HG02970 (cell line): ENCODE results near the gene DMRTC2.

Experiments
- ATAC-seq: cut with Tn5 transposase; IDR thresholded peaks from one replicate; pipeline ENCODE4 v1.9.1; 2021; ENCODE audit warnings: mild to moderate bottlenecking, moderate library complexity, moderate number of reproducible peaks; ENCODE audit not compliant: unreplicated experiment, low FRiP score

The DMRTC2 gene

DNA sequence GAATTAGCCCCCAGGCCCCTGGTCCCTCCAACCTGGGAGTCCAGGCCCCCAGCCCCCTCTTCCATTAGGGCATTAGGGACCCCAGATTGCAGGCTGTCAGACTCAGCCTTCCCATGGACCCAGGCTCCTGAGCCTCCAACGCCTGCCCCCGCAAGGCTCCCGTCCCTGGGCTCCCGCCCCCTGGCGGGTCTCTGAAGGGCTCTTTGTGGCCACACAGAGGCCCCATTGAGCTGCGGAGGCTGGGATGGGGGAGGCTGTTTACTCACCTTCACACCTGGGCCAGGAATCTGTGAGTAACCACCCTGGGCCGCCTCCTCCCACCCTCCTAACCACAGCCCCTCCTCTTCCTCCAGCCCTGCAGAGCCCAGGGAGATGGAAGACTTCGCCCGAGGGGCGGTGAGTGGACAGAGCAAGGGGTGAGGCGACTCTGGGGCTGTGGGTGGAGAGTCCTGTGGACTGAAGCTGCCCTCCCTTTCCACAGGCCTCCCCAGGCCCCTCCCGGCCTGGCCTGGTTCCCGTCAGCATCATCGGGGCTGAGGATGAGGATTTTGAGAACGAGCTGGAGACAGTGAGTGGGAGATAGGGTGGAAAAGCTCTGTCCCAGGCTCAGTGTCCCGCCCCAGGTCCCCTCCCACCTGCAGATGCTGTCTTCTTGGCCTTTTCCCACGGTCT, 43.0 kb downstream of the DMRTC2 start:
- ATAC-seq = no peak

DNA sequence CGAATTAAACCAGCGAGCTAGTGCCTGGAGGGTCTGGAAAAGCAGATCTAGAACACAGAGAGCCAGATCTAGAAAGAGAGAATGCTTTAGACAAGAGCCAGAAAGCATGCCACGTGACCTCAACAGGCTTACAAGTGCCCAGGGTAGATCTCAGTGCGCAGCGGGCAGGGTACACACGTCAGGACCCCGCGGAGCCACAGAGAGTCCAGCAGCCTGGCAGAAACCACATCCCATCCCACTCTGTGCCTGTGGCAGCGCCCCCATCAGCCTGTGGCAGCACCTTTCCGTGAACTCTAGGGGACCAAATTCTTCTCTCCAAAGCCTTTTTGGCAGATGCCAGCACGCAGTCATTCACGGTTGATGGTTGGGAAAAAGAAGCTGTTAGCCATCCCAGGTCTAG, 44.1 kb downstream of the DMRTC2 start:
- no peak for ATAC-seq

DNA sequence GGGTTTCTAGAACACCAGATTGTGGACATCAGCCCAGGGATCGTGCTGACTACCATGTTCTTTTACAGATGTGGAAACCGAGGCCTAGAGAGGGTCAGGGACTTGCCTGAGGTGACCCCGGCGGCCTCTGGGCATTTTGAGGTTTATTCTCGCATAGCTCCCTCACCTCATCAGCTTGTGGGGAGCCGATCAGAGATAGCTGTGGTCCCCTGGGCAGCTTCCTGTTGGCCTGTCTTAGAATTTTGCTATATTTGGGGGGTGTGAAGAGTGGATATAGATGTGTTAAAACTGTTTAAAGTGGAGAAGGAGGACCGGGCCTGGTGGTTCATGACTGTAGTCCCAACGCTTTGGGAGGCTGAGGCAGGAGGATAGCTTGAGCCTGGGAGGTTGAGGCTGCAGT, 45.1 kb downstream of the DMRTC2 start:
- ATAC-seq = no peak

DNA sequence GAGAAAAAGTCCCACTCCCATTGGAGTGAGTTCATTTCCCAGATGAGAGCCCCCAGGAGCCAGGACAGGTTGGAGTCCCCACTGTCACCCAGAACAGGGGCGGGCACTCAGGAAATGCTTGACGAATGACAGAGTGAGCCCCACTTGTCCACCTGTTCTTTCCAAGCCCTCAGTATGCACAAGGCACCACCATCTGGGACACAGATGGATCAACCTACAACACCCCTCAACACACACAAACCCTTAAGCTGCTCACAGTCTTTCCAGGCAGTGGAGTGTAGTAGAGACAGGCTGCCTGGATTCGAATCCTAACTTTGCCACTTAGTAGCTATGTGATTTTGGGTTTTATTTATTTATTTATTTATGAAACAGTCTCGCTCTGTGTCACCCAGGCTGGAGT, 46.1 kb downstream of the DMRTC2 start:
- no peak for ATAC-seq

DNA sequence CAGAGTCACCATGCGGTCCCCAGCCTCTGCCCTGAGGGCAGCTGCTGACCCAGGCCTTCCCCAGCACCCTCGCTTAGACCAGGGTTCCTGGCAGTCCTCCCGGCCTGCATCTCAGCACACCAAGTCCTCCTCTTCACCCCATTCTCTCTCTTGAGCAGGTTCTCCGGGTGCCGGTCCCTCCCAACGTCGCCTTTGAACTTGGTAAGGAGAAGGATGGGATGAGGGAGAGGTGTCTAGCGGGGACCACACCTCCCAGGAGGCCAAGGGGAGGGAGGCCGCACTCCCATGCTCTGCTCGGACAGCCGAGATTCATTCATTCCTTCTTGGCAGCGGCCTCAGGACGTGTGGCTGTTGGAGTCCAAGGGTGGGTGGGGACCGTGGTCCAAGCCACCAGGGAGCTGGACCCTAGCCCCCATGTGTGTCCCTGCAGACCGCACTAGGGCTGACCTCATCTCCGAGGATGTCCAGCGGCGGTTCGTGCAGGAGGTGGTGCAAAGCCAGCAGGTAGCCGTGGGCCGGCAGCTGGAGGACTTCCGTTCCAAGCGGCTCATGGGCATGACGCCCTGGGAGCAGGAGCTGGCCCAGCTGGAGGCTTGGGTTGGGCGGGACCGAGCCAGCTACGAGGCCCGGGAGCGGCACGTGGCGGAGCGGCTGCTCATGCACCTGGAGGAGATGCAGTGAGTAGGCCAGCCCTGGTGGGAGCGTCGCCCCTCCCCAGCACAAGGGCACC, 47.5 kb downstream of the DMRTC2 start:
- no peak for ATAC-seq

DNA sequence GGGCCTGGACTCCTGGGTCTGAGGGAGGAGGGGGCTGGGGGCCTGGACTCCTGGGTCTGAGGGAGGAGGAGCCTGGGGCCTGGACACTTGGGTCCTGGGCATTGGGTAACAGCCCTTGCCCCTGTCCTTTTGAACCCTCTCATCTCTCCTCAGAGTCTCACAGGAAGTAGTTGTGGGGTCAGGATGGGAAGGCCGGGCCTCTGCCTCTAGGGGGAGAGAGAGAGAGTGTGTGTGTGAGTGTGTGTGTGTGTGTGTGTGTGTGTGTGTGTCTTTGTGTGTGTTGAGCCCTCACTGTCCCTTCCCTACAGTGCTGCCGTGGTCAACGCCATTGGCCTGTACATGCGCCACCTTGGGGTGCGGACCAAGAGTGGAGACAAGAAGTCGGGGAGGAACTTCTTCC, 49.1 kb downstream of the DMRTC2 start:
- no peak for ATAC-seq

DNA sequence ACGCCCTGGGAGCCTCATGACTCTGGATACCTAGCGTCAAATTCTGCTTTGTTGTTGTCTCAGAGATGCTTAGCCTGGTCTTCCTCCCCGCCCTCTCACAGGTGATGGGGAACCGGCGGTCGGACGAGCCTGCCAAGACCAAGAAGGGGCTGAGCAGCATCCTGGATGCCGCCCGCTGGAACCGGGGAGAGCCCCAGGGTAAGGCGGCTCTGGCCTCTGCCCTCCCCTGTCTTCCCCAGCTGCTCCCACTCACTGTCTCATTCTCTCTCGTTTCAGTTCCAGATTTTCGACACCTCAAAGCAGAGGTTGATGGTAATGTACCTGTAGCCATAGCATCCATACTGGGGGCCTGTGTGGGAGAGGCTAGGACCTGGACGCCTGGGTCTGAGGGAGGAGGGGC, 49.5 kb downstream of the DMRTC2 start:
- no peak for ATAC-seq

DNA sequence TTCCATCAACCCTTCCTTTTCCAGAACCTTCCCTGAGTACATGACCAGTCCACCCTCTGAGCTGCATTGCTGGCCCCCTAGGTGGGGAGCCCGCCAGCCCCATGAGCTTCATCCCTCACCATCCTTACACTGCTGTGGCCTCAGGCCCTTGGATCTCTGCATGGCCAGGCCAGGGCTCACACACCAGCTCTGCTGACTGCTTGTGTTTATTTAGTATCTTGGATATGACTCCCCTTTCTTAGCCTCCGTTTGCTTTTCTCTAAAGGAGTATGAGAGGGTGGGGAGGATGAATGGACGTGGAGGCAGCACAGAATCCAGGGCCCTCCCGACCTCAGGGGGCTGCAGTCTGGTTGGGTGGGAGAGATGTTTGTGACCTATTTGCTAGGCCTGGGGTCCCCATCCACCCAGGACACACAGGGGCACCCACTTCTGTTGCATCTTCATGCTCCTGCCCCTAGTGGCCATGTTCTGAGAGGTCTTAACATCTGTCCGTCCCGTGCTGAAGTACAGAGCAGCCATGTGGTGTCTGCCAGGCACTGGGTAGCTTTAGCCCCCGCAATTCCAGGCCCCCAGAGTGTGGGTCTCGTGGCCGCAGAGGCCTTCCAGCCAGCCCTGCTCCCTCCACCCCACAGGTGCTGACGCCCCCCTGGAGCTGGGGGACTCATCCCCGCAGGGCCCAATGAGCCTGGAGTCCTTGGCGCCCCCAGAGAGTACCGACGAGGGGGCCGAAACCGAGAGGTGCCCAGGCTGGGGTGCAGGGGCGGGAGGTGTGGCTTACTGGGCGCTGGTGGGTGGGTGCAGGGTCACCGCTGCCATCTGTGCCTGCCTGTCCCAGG, 51.1 kb downstream of the DMRTC2 start:
- ATAC-seq = no peak

DNA sequence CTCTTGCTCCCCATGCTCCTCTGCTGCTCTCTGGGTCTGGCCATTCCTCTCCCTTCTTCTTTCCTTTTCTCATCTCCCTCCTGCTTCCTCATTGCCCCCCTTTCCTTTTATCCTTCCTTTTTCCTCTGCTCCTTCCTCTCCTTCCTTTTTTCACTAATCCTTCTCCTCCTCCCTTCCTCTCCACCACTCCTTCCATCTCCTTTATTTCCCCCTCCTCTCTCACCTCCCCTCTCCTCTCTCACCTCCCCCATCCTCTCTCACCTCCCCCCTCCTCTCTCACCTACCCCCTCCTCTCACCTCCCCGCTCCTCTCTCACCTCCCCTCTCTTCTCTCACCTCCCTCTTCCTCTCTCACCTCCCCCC, 51.7 kb downstream of the DMRTC2 start:
- ATAC-seq = no peak

DNA sequence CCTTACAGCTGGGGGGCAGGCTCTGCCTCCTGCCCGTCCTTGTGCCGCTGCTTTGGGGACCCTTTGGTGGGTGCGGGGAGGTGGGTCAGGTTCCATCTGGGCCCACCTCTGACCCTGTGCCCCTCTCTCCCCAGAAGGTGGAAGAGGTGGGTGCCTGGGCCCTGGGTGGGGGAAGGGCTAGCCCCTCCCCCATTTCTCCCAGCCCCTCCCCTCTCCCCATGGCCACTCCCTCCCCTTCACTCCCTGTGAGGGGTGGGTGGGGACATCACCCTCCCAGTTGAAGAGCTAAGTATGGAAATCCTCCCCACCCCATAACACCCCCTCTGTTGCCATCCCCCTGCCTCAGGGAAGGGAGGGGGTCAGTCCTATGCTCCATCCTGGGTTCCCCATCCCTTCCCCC, 52.3 kb downstream of the DMRTC2 start:
- ATAC-seq = no peak

DNA sequence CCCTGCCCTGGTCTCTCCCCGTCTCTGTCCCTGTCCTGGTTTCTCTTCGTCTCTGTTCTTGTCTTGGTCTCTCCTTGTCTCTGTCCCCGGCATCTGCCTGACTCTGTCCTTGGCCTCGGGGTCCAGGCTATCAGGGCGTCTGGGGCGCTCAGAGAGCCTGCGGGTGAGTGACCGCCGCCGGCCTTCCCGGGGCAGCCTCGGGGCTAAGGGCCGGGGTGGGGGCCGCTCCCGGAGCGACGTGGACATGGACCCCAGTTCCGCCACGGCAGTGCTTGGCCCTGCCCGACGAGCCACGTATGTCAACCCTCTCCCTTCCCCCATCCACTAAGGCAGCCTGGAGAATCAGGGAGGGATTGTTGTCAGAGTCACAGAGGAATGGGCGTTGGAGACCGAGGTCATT, 53.0 kb downstream of the DMRTC2 start:
- ATAC-seq = no peak

DNA sequence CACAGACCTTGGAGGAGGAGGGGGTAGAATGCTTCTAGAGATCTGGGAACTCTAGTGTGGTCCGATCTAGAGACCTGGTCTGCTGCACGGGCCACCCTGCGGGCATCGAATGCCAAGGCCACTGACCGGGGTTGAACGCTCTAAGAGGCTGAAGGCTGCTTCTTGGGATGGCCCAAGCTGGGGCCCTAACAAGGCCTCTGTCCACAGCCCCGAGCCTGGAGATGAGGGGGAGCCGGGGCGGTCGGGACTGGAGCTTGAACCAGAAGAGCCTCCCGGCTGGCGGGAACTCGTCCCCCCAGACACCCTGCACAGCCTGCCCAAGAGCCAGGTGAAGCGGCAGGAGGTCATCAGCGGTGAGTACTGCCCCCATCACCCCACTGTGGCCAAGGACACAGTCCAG, 53.4 kb downstream of the DMRTC2 start:
- ATAC-seq = no peak
